ENCODE data around the gene OR14A2. TPM values are rescaled to one million over a fixed set of nuclear protein-coding genes. Genes with fewer than 3 reads are reported as not detected.
"Not testable (repeated sequence)": the region's sequence is repeated elsewhere in the genome, so short reads cannot be mapped to it uniquely, and the experiment has no call there.

Gene OR14A2
- not detected for polyA plus RNA-seq (2013, experiment 1 of 2)
- not detected for polyA plus RNA-seq (2013, experiment 2 of 2)

- H3K9me3 ChIP-seq (ENCODE audit: insufficient read depth, low read depth, low read length) = peaks cover 85% of the 10 kb centered on the region
- no peaks in the 10 kb centered on the region for H3K27me3 ChIP-seq (ENCODE audit: insufficient read depth, low read length)
- no peak within 1 kb of the TSS for H3K9ac ChIP-seq (ENCODE audit: low read depth, low read length)
- H3K36me3 ChIP-seq (ENCODE audit: insufficient read depth, low read length) = no peaks in the 10 kb centered on the region
- H3K4me3 ChIP-seq (ENCODE audit: low read length) = no peak within 1 kb of the TSS
- WGBS = 100% methylated on average over 1 of the region's 2 CpGs
- H3K27ac ChIP-seq (ENCODE audit: low read depth, low read length) = no peak within 1 kb of the TSS
- no peaks in the 10 kb centered on the region for H3K4me1 ChIP-seq (ENCODE audit: insufficient read depth, low read length)
Measured at GRCh38 chr1:247748041-247748440, at the start of gene OR14A2. OR14A2 (minus strand) TSS chr1:247748141.

DNA sequence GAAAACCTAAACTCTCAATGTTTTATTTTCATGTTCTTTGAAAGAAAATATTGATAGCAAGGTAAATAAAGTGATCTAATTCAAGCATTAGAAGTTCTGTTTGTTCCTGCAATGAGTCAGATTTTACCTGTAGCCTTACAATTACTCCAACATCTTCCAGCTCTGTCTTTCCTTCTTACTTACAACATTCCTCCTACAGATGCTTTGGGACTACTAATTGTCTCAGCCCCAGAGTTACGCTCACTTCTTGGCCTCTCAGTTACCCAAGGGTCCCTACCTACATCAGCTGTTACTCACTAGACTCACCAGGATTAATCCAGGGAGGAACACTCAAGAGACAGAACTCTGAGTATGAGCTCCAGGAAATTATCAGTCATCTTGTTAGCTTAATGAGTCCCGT is 49.6 kb upstream of the OR14A2 start:
- H3K4me3 ChIP-seq (ENCODE audit: low read length) = no peak overlapping the region
- H3K9ac ChIP-seq (ENCODE audit: low read depth, low read length) = no peak overlapping the region
- no peaks in the 10 kb centered on the region for H3K27me3 ChIP-seq (ENCODE audit: insufficient read depth, low read length)
- 34% methylated on average over 2 of the region's 2 CpGs for whole genome bisulfite sequencing
- H3K36me3 ChIP-seq (ENCODE audit: insufficient read depth, low read length) = no peaks in the 10 kb centered on the region
- H3K4me1 ChIP-seq (ENCODE audit: insufficient read depth, low read length) = no peaks in the 10 kb centered on the region
- H3K9me3 ChIP-seq (ENCODE audit: insufficient read depth, low read depth, low read length) = peaks cover 69% of the 10 kb centered on the region
- no peak overlapping the region for H3K27ac ChIP-seq (ENCODE audit: low read depth, low read length)

- H3K4me3 ChIP-seq (ENCODE audit: low read length) = no peak overlapping the region
- H3K4me1 ChIP-seq (ENCODE audit: insufficient read depth, low read length) = no peaks in the 10 kb centered on the region
- no peaks in the 10 kb centered on the region for H3K36me3 ChIP-seq (ENCODE audit: insufficient read depth, low read length)
- H3K27ac ChIP-seq (ENCODE audit: low read depth, low read length) = no peak overlapping the region
- peaks cover 80% of the 10 kb centered on the region for H3K9me3 ChIP-seq (ENCODE audit: insufficient read depth, low read depth, low read length)
- H3K27me3 ChIP-seq (ENCODE audit: insufficient read depth, low read length) = no peaks in the 10 kb centered on the region
- H3K9ac ChIP-seq (ENCODE audit: low read depth, low read length) = no peak overlapping the region
Measured at GRCh38 chr1:247769603-247770002, 21.7 kb upstream of the OR14A2 start.

DNA sequence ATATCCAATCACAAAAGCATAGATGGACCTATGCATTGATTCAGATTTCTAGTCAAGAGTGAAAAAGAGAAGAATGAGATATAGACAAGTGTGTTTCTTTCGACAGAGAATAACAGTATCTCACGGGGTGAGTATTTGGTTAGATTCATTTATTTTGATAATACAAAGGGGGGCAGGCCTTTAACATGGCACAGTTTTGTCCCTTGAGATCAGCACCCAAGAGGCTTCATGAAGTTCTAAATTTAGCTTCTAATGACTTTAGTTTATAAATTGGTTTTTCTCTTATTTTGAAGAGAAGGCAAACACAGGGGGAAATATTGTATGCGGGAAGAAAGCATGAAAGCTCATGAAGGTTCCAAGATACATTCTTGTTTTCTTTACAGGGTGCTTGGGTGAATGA is 12.5 kb upstream of the OR14A2 start, which contains the start of gene OR1C1:
Gene OR1C1, minus strand, starts transcription at position 101 of the 400 bp plus-strand sequence. CDS start 2,150 bp downstream, outside the sequence.
- Histone ChIP-seq H3K27ac (ENCODE audit: low read depth, low read length) (no peak within 1 kb of the TSS), H3K9ac (ENCODE audit: low read depth, low read length) (no peak within 1 kb of the TSS), H3K4me1 (ENCODE audit: insufficient read depth, low read length) (no peaks in the 10 kb centered on the region), H3K27me3 (ENCODE audit: insufficient read depth, low read length) (no peaks in the 10 kb centered on the region), H3K4me3 (ENCODE audit: low read length) (no peak within 1 kb of the TSS), H3K36me3 (ENCODE audit: insufficient read depth, low read length) (no peaks in the 10 kb centered on the region), H3K9me3 (ENCODE audit: insufficient read depth, low read depth, low read length) (peaks cover 80% of the 10 kb centered on the region)
- 91% methylated on average over 3 of the region's 3 CpGs for WGBS

DNA sequence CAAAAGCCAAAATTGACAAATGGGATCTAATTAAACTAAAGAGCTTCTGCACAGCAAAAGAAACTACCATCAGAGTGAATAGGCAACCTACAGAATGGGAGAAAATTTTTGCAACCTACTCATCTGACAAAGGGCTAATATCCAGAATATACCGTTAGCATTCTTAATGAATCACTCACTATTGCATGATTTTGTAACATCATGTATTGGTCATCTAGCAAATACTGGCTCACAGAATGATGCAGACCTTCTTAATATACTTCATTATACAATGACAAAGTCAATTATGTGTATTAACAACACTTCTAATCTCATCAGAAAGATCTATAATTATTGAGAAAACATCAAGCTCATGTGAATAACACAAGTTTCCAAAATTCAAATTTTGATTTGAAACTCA is 6.4 kb upstream of the OR14A2 start:
- not testable (repeated sequence) for H3K4me3 ChIP-seq (ENCODE audit: low read length); H3K9ac ChIP-seq (ENCODE audit: low read depth, low read length); H3K4me1 ChIP-seq (ENCODE audit: insufficient read depth, low read length); H3K27me3 ChIP-seq (ENCODE audit: insufficient read depth, low read length); H3K27ac ChIP-seq (ENCODE audit: low read depth, low read length); H3K36me3 ChIP-seq (ENCODE audit: insufficient read depth, low read length)
- WGBS = 90% methylated on average over 1 of the region's 1 CpG
- H3K9me3 ChIP-seq (ENCODE audit: insufficient read depth, low read depth, low read length) = peaks cover 71% of the 10 kb centered on the region

DNA sequence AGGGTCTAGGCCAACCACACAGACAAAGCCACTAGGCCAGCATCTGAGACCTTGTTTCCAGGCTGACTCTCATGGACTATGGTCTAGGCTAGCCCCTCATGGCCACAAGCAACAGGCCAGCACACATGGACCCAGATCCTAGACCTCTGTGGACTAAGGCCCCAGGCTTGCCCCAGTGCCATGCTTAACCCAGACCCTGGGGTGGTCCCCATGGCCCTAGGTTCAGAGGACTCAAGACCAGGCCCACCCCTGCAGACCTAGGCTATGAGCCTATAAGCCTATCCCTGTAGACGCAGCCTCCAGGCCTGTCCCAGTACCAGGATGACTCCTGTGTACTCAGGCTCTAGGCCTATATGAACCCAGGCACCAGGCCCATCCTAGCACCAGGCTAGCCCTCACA is 1.9 kb upstream of the OR14A2 start:
- Histone ChIP-seq H3K4me1 (ENCODE audit: insufficient read depth, low read length) (no peaks in the 10 kb centered on the region), H3K9me3 (ENCODE audit: insufficient read depth, low read depth, low read length) (peaks cover 73% of the 10 kb centered on the region), H3K36me3 (ENCODE audit: insufficient read depth, low read length) (no peaks in the 10 kb centered on the region), H3K27me3 (ENCODE audit: insufficient read depth, low read length) (no peaks in the 10 kb centered on the region), H3K4me3 (ENCODE audit: low read length) (no peak overlapping the region), H3K9ac (ENCODE audit: low read depth, low read length) (no peak overlapping the region), H3K27ac (ENCODE audit: low read depth, low read length) (no peak overlapping the region)
- WGBS = 91% methylated on average over 1 of the region's 1 CpG

DNA sequence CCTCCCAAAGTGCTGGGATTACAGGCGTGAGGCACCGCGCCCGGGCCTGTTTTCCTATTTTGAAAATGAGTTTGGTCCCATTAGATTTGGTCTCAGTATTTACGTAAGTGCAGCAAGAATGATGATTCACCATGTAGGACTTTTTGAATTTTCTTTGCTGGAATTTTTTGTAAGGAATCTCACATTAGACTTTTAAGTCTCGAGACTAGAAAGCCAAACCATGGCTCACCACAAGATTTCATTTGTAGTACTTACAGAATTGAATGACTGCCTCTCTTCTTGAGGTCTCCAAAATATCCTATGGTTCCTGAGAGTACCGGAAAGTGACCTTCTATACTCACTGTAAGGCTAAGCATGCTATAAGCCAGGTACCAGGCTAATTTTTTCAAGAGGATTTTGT is 325 bp downstream of the OR14A2 start:
- Histone ChIP-seq H3K4me3 (ENCODE audit: low read length) (no peak overlapping the region), H3K27ac (ENCODE audit: low read depth, low read length) (no peak overlapping the region), H3K36me3 (ENCODE audit: insufficient read depth, low read length) (no peaks in the 10 kb centered on the region), H3K4me1 (ENCODE audit: insufficient read depth, low read length) (no peaks in the 10 kb centered on the region), H3K9ac (ENCODE audit: low read depth, low read length) (no peak overlapping the region), H3K9me3 (ENCODE audit: insufficient read depth, low read depth, low read length) (peaks cover 85% of the 10 kb centered on the region), H3K27me3 (ENCODE audit: insufficient read depth, low read length) (no peaks in the 10 kb centered on the region)
- 87% methylated on average over 7 of the region's 7 CpGs for WGBS

- Histone ChIP-seq H3K36me3 (ENCODE audit: insufficient read depth, low read length) (no peaks in the 10 kb centered on the region), H3K9me3 (ENCODE audit: insufficient read depth, low read depth, low read length) (peaks cover 81% of the 10 kb centered on the region), H3K4me1 (ENCODE audit: insufficient read depth, low read length) (no peaks in the 10 kb centered on the region), H3K27me3 (ENCODE audit: insufficient read depth, low read length) (no peaks in the 10 kb centered on the region), H3K9ac (ENCODE audit: low read depth, low read length) (no peak overlapping the region), H3K4me3 (ENCODE audit: low read length) (no peak overlapping the region), H3K27ac (ENCODE audit: low read depth, low read length) (no peak overlapping the region)
- 67% methylated on average over 3 of the region's 3 CpGs for WGBS
Measured at GRCh38 chr1:247746391-247746935, 1.5 kb downstream of the OR14A2 start.

GRCh38 chr1:247742215-247742760 is 5.7 kb downstream of the OR14A2 start:
- H3K27ac ChIP-seq (ENCODE audit: low read depth, low read length); H3K4me3 ChIP-seq (ENCODE audit: low read length); H3K4me1 ChIP-seq (ENCODE audit: insufficient read depth, low read length); H3K9ac ChIP-seq (ENCODE audit: low read depth, low read length); H3K36me3 ChIP-seq (ENCODE audit: insufficient read depth, low read length); H3K27me3 ChIP-seq (ENCODE audit: insufficient read depth, low read length): not testable (repeated sequence)
- WGBS = 20% methylated on average over 1 of the region's 3 CpGs
- peaks cover 83% of the 10 kb centered on the region for H3K9me3 ChIP-seq (ENCODE audit: insufficient read depth, low read depth, low read length)

DNA sequence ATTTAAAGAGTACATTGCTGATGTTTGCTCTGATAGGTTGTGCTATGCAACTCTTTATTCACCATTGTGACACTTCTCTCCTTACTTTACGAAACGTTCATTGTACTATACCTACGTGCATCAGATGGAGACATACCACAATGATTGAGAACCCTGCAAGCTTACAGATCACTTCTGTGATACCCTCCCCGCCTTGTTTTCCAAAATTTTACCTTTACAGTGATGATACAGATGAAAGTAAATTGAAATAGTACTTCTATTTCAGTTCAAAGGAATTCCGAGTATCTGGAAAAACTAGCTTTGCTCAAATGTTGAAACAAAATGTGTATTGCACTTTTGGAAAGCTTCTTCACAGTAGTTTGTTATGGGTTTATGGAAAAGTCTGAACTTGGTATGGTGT is 6.2 kb downstream of the OR14A2 start:
- H3K4me1 ChIP-seq (ENCODE audit: insufficient read depth, low read length) = no peaks in the 10 kb centered on the region
- H3K4me3 ChIP-seq (ENCODE audit: low read length) = no peak overlapping the region
- WGBS = 83% methylated on average over 4 of the region's 5 CpGs
- H3K36me3 ChIP-seq (ENCODE audit: insufficient read depth, low read length) = no peaks in the 10 kb centered on the region
- H3K9me3 ChIP-seq (ENCODE audit: insufficient read depth, low read depth, low read length) = peaks cover 84% of the 10 kb centered on the region
- H3K27me3 ChIP-seq (ENCODE audit: insufficient read depth, low read length) = no peaks in the 10 kb centered on the region
- no peak overlapping the region for H3K27ac ChIP-seq (ENCODE audit: low read depth, low read length)
- H3K9ac ChIP-seq (ENCODE audit: low read depth, low read length) = no peak overlapping the region

GRCh38 chr1:247740721-247741120 is 7.2 kb downstream of the OR14A2 start:
- 100% methylated on average over 2 of the region's 2 CpGs for WGBS
- H3K9me3 ChIP-seq (ENCODE audit: insufficient read depth, low read depth, low read length) = peaks cover 80% of the 10 kb centered on the region
- H3K4me3 ChIP-seq (ENCODE audit: low read length) = no peak overlapping the region
- no peak overlapping the region for H3K9ac ChIP-seq (ENCODE audit: low read depth, low read length)
- H3K4me1 ChIP-seq (ENCODE audit: insufficient read depth, low read length) = no peaks in the 10 kb centered on the region
- H3K27ac ChIP-seq (ENCODE audit: low read depth, low read length) = no peak overlapping the region
- no peaks in the 10 kb centered on the region for H3K36me3 ChIP-seq (ENCODE audit: insufficient read depth, low read length)
- H3K27me3 ChIP-seq (ENCODE audit: insufficient read depth, low read length) = no peaks in the 10 kb centered on the region

- H3K36me3 ChIP-seq (ENCODE audit: insufficient read depth, low read length) = no peaks in the 10 kb centered on the region
- H3K27ac ChIP-seq (ENCODE audit: low read depth, low read length) = no peak within 1 kb of the TSS
- no CpG with 5 or more reads among the region's 1 CpG for WGBS
Measured at GRCh38 chr1:247738315-247738714, 9.6 kb downstream of the OR14A2 start, which contains the start of gene OR14K1. OR14K1 (plus strand) TSS chr1:247738615; CDS start chr1:247738615, 0 bp downstream.

More at GRCh38 chr1:247738315-247738714, 9.6 kb downstream of the OR14A2 start, which contains the start of gene OR14K1:
- Histone ChIP-seq H3K4me1 (ENCODE audit: insufficient read depth, low read length) (no peaks in the 10 kb centered on the region), H3K9ac (ENCODE audit: low read depth, low read length) (no peak within 1 kb of the TSS), H3K27me3 (ENCODE audit: insufficient read depth, low read length) (no peaks in the 10 kb centered on the region), H3K4me3 (ENCODE audit: low read length) (no peak within 1 kb of the TSS), H3K9me3 (ENCODE audit: insufficient read depth, low read depth, low read length) (peaks cover 77% of the 10 kb centered on the region)
